Fibroblast of villous mesenchyme (primary cell): ENCODE data around the gene PNO1. TPM values are rescaled to one million over a fixed set of nuclear protein-coding genes. Genes with fewer than 3 reads are reported as not detected.

Experiments used
- DNase-seq: peaks from one replicate; pipeline ENCODE4 v3.0.0-alpha.2; 2010; ENCODE audit warnings: low read depth
- H3K4me3 ChIP-seq: 2 replicates; pipeline ENCODE4 v1.5.1; 2011; ENCODE audit warnings: low read depth, mild to moderate bottlenecking, low read length
- CTCF ChIP-seq: IDR thresholded peaks from 2 replicates; pipeline ENCODE4 v1.5.1; 2012; ENCODE audit warnings: low read depth, mild to moderate bottlenecking, low read length; ENCODE audit not compliant: insufficient read depth
- total RNA-seq: library from RNA; depleted of rRNA; stranded (reverse); fragments of >200 nt; gene quantifications from 2 replicates; pipeline ENCODE4 v1.2.3, GENCODE V29; 2012

Gene PNO1
- total RNA-seq, 1 donor = 13.4 TPM

GRCh38 chr2:68155618-68156017, 2.1 kb upstream of the PNO1 start:
- no peak overlapping the region for H3K4me3 ChIP-seq
- TF ChIP-seq CTCF = no peak
- DNase-seq = no peak

GRCh38 chr2:68156419-68156818, 1.3 kb upstream of the PNO1 start:
- DNase-seq = no peak
- H3K4me3 ChIP-seq = peak overlapping the region; percentile 89
- TF ChIP-seq CTCF = no peak

DNA sequence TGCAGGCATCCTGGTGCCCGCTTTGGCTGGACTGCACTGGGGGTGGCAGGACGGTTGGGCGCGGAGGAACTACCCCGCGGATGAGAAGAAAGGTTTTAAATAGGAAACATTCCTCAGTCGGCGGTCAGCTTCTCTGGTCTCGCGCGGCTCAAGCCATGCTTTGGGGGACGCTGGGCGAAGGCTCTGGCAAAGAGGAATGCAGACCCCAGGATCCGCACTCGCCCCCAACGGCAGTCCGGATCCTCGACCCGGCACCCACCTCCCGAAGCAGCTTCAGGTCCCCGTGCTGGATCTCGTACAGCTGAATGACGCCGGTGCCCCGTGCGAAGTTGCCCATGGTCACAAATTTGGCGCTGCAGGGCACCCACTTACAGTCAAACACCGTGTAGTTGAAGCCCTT, 686 bp upstream of the PNO1 start:
- TF ChIP-seq CTCF = no peak
- peak overlapping the region; percentile 89 for H3K4me3 ChIP-seq
- no peak for DNase-seq

DNA sequence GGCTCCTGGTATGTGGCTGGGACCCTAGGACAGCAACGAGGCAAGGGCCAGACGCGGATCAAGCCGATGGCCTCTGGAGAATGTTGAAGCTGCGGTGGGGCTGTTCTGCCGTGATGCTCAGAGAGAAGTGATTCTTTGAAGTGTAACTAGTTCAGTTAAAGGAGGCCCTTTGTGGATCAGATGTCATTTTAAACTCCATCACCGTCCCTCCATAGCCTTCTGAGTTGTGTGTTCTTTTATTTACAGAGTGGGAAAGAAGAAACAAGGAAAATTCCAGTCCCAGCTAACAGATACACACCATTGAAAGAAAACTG, 403 bp downstream of the PNO1 start:
- H3K4me3 ChIP-seq = peak overlapping the region; percentile 89
- TF ChIP-seq CTCF = no peak
- no peak for DNase-seq

DNA sequence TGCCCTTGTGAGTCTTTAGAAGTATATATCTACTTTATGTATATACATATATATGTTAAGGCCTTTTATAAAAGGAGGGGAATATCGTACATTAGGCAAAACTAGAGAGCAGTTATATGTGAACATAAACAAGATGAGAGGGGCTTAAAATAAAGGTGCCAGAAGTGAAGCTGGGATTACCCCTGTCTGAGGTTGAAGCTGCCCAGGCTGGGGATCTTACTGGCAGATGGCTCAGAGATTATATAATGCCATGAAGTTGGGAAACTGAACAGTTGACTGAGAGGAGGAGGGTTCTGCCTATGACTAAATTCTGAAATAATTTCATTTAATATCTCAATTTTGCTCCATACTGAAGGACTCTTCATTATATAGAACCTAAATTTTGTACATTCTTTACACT, 6.0 kb downstream of the PNO1 start:
- no peak overlapping the region for H3K4me3 ChIP-seq
- no peak for DNase-seq
- no peak for TF ChIP-seq CTCF

- DNase-seq = peak; percentile 81
- no peak for TF ChIP-seq CTCF
- H3K4me3 ChIP-seq = no peak overlapping the region
These were observed 9.5 kb downstream of the PNO1 start for GRCh38 chr2:68167186-68167585.

DNA sequence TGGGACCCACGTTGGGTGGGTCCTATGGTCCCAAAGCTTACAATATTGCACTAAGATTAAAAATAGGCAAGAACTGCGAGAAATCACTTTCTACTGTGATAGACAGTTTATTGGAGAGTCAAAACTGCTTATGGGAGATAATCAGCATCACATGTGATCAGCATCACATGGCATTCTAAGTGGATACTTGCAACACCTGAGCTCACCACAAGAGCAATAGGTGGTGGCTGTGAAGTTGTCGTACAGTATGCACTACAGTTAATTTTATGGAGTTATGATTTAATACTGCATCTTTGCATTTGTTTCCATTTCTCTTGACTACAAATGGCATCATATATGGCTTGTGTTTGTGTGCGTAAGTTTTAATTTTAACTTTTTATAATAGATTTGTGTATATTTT, 11.6 kb downstream of the PNO1 start:
- no peak for TF ChIP-seq CTCF
- no peak for DNase-seq
- no peak overlapping the region for H3K4me3 ChIP-seq
